Fibroblast of peridontal ligament (primary cell): ENCODE measurements around the gene FAM107B.

Source experiments
- DNase-seq: peaks from one replicate; pipeline ENCODE4 v3.0.0-alpha.2; 2010; ENCODE audit errors: extremely low read depth

Gene FAM107B

GRCh38 chr10:14535457-14536130 lies 239.1 kb downstream of the FAM107B start:
- no peak for DNase-seq

DNA sequence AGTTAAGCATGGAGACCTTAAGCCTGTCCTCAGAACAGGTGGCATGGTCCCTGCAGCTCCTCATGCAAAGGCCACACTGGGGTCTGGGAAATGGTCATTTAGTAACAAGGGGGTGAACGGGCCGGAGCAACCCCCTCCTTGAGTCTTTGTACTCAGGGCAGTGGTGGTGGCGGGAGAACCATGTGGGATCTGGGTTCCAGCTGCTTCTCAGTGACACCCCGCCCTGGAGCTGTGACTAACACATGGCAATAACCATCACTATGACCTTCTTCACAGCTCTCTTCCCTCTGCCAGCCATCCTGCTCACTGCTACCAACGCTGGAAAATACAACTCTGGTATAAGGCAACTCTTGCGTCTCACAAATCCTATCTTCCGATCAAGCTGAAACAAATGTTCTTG lies 240.5 kb downstream of the FAM107B start:
- DNase-seq = no peak

GRCh38 chr10:14533295-14533694 lies 241.4 kb downstream of the FAM107B start:
- no peak for DNase-seq

DNA sequence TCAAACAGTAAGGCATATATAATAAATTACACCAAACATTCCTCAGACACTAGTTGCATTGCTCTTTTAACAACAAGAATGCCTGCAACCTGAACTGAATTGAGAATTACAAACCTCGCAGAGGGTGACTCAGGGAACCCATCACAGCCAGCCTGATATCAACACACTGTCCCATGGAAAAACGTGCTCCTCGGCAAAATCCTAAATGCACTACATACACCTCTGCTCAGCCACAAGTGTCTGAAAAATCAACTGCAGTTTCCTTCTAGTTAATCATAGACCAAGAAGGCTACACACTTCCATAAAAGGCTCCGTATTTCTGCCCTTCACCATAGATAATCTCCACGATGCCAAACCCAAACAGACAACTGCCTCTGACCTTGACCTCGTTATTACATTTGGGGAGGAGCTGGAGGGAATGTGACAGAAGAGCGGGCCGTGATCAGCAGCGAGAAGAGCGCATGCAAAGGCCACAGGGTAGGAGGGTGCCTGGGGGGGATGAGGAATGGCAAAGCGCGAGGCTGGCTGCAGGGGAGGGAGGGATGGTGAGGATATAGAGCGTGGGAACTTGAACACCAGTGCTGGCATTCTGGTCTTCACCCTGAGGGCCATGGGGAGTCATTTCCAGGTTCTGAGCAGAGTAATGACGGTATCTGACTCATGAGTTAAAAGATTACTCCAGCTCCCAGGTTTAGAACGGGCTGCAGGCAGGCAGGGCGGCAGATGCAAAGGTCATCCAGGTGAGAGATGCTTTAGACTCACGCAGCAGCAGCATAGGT lies 242.0 kb downstream of the FAM107B start:
- DNase-seq = no peak

DNA sequence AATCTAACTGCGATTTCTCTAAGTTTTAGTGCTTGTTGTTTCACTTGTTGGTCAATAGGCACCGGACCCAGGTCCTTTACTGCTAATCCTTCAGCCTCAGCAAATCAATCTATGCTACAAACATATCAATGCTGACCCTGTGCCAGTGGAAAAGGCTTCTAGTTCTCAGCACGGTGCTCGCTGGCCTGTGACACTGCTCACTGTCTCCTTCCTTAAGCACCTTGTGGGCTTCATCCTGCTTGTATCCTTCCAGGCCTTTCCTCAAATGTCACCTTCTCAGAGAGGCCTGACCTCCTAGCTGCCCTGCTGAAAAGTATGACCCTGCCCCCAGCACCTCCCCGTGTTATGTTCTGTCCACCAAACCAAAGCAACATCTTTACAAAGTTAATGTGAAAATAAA lies 242.7 kb downstream of the FAM107B start:
- no peak for DNase-seq

DNA sequence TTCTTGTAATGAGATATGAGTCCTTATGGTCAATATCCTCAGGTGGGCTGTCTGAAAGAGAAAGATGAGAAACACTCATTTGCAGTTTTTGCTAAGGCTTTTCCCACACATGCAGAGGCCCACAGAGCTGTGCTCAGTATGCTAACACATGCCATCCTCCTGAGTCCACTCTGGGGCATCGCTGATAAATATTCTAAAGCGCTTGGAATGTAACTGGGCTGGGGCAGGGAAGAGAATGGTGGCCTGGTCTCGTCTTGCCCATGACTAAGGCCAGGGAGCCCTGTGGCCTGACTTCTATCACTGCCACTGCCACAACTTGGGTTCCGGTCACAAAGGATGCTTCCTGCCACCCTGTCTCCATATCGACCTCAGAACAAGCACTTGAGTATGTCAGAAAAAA lies 244.2 kb downstream of the FAM107B start:
- no peak for DNase-seq

GRCh38 chr10:14529351-14529750 lies 245.3 kb downstream of the FAM107B start:
- peak; percentile 41 for DNase-seq

DNA sequence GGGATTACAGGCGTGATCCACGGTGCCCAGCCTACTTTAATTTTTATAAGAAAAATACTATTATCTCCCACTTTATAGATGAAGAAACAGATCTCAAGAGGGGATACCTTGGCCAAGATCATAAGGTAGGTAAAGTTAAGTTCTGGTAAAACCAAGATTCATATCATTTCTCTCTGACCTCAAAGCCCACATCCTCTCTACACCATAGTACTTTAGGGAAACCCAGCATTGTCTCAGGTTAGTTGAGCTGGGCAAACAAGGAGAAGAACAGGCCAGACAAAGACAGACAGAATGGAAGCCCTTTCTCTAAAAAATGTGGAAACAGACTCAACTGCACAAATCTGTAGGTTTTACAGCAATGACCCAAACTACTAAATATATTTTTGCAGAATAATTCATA lies 246.2 kb downstream of the FAM107B start:
- DNase-seq = no peak

DNA sequence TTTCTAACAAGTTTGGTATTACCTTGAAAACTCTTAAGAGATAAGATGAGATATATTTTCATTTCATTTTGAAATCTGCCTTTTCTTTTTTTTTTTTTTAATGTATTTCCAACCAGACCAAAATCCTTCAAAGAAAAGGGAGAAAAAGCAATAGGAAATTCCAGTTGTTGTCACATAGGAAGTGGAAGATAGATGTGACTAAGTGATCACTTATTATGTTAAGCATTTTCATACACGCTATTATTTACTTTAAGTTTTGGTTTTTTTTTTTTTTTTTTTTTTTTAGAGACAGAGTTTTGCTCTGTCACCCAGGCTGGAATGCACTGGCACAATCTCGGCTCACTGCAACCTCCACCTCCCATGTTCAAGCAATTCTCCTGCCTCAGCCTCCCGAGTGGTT lies 246.8 kb downstream of the FAM107B start:
- DNase-seq = no peak

DNA sequence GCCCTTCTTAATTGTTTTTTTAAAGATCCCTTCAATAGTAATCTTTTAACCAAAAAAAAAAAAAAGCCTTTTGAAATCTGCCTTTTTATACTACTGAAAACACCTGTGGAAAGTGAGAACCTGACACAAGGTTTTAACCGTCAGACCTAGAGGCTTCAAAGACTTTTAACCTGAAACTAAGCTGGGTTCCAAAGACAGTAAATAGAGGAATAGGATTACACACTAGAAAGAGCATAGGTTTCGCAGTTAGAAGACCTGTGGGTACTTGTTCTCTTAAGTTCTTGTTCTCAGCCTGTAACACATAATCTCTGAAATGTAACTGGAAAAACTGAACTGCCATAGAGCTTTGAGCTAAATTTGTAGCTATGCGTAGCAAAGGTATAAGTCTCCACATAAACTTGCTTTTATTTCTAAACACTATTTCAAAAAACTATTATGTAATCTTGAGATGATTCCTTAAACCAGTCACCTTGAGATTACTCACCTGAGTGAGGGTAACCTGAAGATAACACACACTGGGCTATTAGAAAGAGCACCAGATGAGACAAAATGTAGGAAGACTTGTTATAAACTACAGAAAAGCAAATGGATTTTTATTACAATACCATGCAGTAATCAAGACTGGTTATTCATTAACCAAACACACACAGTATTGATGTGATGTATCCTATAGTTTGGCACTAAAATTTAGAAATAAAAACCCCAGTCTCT lies 247.4 kb downstream of the FAM107B start:
- no peak for DNase-seq

GRCh38 chr10:14526326-14526725 lies 248.4 kb downstream of the FAM107B start:
- no peak for DNase-seq

- DNase-seq = no peak
Measured at GRCh38 chr10:14524691-14525324, 249.9 kb downstream of the FAM107B start.

DNA sequence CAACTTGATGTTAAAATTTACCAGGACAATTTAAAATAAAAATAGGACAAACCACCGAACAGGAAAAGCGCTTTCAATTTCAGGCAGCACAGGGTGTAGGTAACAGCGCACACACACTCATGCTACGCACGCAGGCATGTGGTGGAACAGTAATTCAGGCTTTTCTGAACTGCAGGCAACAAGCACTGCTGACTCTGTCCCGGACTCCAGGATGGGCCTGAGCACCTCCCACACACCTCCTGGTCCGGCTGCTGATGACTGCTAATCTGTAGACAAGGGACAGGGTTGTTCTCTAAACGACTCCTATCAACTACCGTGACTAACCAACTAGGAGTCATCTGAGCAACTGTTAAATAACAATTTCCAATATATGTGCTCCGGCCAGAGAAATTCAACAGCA lies 251.4 kb downstream of the FAM107B start:
- DNase-seq = no peak

DNA sequence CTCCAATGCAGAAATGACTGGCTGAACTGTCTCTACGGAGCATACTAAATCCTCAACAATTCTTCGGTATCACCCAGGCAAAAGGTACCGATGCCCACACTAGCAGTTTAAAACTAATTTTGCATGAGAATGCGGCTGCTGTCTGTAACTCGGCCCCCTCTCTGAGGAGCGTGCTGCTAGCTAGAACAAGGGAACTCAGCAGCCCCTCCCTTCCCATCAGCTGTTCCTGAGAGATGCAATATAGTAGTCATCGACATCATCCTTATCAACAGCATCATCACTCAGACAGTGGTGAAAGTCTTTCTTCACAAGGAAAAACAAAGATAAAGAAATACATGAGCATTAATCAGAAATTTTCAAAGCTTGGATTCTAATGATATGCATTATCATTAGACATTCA lies 254.9 kb downstream of the FAM107B start:
- DNase-seq = no peak

GRCh38 chr10:14518149-14518548 lies 256.5 kb downstream of the FAM107B start:
- no peak for DNase-seq

DNA sequence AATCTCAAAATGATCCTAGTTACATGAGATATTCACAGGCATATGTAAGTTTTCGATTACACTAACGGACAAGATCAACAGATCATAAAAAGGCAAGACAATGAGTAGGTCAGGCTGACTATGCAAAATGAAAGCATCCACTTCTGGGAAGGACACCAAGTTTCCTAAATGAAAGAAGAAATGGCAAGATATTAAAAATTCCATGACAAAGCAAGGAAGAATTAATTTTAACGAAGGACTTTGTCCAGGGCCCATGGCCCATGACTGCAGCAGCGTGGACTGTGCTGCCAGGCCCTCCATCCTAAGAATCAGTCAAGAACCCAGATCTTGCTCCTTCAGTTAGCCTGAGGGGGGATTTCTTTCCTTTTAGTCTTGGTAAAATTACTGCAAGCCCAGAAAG lies 261.6 kb downstream of the FAM107B start:
- DNase-seq = peak; percentile 34

DNA sequence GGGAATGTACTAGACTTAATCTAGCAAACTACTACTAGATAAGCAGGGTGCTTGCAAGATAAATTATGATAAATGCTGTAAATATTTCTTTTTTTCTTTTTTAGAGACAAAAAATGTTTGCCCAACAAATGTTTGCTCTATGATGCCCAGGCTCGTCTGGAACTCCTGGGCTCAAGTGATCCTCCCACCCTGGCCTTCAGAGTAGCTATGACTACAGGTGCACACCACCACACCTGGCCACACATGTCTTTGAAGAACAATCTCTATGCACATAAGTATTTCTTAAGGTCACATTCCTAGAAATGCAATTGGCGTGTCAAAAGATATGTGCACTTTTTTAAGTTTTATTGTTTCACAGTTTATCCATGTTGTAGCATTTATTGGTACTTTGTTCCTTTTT lies 264.4 kb downstream of the FAM107B start:
- DNase-seq = no peak

DNA sequence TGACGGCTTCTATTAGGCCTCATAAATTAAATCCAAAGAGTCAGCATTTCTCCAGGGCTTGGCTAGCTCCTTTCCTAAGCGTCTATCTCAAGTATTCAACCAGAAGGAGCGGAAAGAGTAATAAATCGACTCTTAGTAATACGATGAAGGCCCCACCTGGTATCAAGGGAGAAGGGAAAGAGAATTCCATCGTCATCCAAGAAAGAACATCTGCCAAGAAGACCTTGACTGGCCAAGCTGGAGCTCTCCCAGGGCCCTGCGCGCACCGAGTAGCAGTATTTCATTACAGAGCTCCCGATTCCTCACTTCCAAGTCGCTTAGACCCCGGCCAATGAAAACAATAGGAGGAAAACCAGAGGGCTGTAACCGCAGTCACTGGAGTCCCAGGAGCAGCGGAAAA lies 266.0 kb downstream of the FAM107B start:
- DNase-seq = no peak

DNA sequence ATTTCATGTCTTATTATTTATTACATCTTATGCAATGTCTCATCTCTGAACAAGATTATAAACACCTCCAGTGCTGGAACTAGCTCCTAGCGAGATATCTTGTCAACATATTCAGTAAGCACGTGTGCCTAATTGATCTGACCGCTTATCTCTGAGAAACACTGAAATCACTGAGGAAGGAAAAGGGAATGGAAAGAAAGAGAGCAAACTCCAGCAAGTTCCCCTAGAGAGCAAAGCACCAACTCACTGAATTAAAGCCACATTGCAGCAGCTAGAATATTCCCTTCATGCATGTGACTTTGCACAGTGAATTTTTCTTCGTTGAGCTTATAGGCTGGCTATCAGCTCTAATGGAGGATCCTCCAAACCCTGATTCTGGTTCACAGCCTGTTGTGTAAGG lies 266.9 kb downstream of the FAM107B start:
- DNase-seq = no peak

GRCh38 chr10:14507176-14507575 lies 267.5 kb downstream of the FAM107B start:
- DNase-seq = no peak

DNA sequence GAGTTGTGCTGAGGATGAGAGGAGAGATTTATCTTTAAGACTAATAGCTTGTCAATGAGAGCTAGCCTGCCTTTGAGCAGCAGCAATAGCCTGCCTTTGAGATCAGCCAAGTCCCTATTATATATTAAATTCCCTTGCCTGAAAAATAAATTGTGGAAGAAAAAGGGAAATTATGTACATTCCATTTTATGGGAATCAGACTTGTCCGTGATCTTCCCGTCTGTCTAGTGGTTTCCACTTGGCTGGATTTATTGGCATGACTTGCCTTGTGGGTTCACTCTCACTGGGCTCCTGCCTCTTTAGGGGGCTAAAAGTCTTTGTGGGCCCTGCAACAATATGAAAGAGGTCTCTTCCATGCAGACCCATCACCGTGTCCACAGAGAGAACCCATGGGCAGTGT lies 272.3 kb downstream of the FAM107B start:
- DNase-seq = peak; percentile 66

DNA sequence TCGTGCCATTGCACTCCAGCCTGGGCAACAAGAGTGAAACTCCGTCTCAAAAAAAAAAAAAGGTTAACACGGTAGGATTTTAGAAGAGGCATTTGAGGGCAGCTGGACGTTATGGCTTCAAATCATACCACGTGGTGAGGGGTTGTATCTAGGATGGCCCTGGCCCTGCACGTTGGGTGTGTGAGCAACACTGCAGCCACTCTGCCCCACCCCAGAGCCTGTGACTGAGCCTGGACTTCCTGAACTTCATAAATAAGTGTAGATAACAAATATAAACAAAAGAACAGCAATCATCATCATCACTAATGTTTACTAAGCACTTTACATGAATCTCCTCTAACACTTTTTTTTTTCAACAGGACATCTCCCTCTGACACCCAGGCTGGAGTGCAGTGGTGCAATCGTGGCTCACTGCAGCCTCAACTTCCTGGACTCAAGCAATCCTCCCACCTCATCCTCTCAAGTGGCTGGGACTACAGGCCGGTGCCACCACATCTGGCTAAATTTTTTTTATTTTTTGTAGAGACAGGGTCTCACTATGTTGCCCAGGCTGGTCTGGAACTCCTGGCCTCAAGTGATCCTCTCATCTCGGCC lies 274.4 kb downstream of the FAM107B start:
- no peak for DNase-seq
